ENCODE measurements around the gene FOXP1.

The FOXP1 gene

GRCh38 chr3:71586810-71587242 is 3.3 kb upstream of the FOXP1 start:
- DNase-seq (ENCODE audit: low read depth in 2 of 2): no peak

GRCh38 chr3:71585887-71586809 is 2.6 kb upstream of the FOXP1 start:
- DNase-seq (ENCODE audit: low read depth in 2 of 2): peak in 1 of 2 experiments; percentile 40

GRCh38 chr3:71585131-71585530 is 1.6 kb upstream of the FOXP1 start:
- DNase-seq (ENCODE audit: low read depth in 2 of 2): no peak

GRCh38 chr3:71584394-71585011 is 975 bp upstream of the FOXP1 start:
- no peak for DNase-seq (ENCODE audit: low read depth in 2 of 2)

- DNase-seq (ENCODE audit: low read depth in 2 of 2): peak in 1 of 2 experiments; percentile 25
Observed at GRCh38 chr3:71582612-71583565, 639 bp downstream of the FOXP1 start.

GRCh38 chr3:71582036-71582611 is 1.4 kb downstream of the FOXP1 start:
- DNase-seq (ENCODE audit: low read depth in 2 of 2): no peak

GRCh38 chr3:71581457-71582035 is 2.0 kb downstream of the FOXP1 start:
- DNase-seq (ENCODE audit: low read depth in 2 of 2): no peak

- no peak for DNase-seq (ENCODE audit: low read depth in 2 of 2)
Observed at GRCh38 chr3:71580636-71581456, 2.7 kb downstream of the FOXP1 start.

GRCh38 chr3:71579935-71580406 is 3.6 kb downstream of the FOXP1 start:
- peak in 1 of 2 experiments; percentile 32 for DNase-seq (ENCODE audit: low read depth in 2 of 2)

GRCh38 chr3:71579326-71579934 is 4.1 kb downstream of the FOXP1 start:
- no peak for DNase-seq (ENCODE audit: low read depth in 2 of 2)

- DNase-seq (ENCODE audit: low read depth in 2 of 2): no peak
Observed at GRCh38 chr3:71578054-71578751, 5.3 kb downstream of the FOXP1 start.

GRCh38 chr3:71577011-71577410 is 6.5 kb downstream of the FOXP1 start:
- no peak for DNase-seq (ENCODE audit: low read depth in 2 of 2)

- no peak for DNase-seq (ENCODE audit: low read depth in 2 of 2)
Observed at GRCh38 chr3:71575433-71575832, 8.1 kb downstream of the FOXP1 start.

GRCh38 chr3:71573181-71573580 is 10.3 kb downstream of the FOXP1 start:
- no peak for DNase-seq (ENCODE audit: low read depth in 2 of 2)

GRCh38 chr3:71570546-71570945 is 13.0 kb downstream of the FOXP1 start:
- no peak for DNase-seq (ENCODE audit: low read depth in 2 of 2)

- DNase-seq (ENCODE audit: low read depth in 2 of 2): no peak
Observed at GRCh38 chr3:71568207-71568606, 15.3 kb downstream of the FOXP1 start.

GRCh38 chr3:71566776-71567175 is 16.8 kb downstream of the FOXP1 start:
- DNase-seq (ENCODE audit: low read depth in 2 of 2): no peak

GRCh38 chr3:71565976-71566375 is 17.6 kb downstream of the FOXP1 start:
- no peak for DNase-seq (ENCODE audit: low read depth in 2 of 2)

GRCh38 chr3:71565316-71565715 is 18.2 kb downstream of the FOXP1 start:
- no peak for DNase-seq (ENCODE audit: low read depth in 2 of 2)

Measured in fibroblast of skin of left biceps (primary cell).